Central memory CD8-positive, alpha-beta T cell (primary cell): ENCODE results near the gene ABCC3.

Experiments used
- ATAC-seq: fragments of 150-1000 bp; cut with Tn5 transposase; replicated peaks from 2 replicates; pipeline ENCODE4 v1.10.0; 2022; ENCODE audit warnings: mild to moderate bottlenecking, moderate FRiP score, moderate number of reproducible peaks; ENCODE audit not compliant: poor library complexity, severe bottlenecking; ENCODE audit errors: extremely low read depth
- DNase-seq, 2 donors: peaks; one replicate each; pipeline ENCODE4 v3.0.0; 2021; ENCODE audit warnings: low spot score in 2 of 2
- H3K27ac Mint-ChIP-seq: one replicate; pipeline ENCODE4 v1.8.0; 2022; ENCODE audit warnings: low read depth, mild to moderate bottlenecking, moderate library complexity, mixed read lengths
- H3K27me3 Mint-ChIP-seq: one replicate; pipeline ENCODE4 v1.8.0; 2022; ENCODE audit warnings: mixed read lengths
- H3K36me3 Mint-ChIP-seq: one replicate; pipeline ENCODE4 v1.8.0; 2022; ENCODE audit warnings: mild to moderate bottlenecking, moderate library complexity, mixed read lengths; ENCODE audit not compliant: insufficient read depth
- H3K4me1 Mint-ChIP-seq: one replicate; pipeline ENCODE4 v1.8.0; 2022; ENCODE audit warnings: mixed read lengths
- H3K4me3 Mint-ChIP-seq: one replicate; pipeline ENCODE4 v1.8.0; 2022; ENCODE audit warnings: mild to moderate bottlenecking, moderate library complexity, mixed read lengths
- H3K9me3 Mint-ChIP-seq: one replicate; pipeline ENCODE4 v1.8.0; 2022; ENCODE audit warnings: mixed read lengths

The ABCC3 gene

GRCh38 chr17:50684288-50684611 is 49.6 kb downstream of the ABCC3 start:
- no peaks in the 10 kb centered on the region for H3K9me3 Mint-ChIP-seq
- H3K27ac Mint-ChIP-seq = no peak overlapping the region
- peaks cover 53% of the 10 kb centered on the region for H3K27me3 Mint-ChIP-seq
- H3K4me1 Mint-ChIP-seq = peaks cover 11% of the 10 kb centered on the region
- DNase-seq (no peak), ATAC-seq (no peak)
- H3K36me3 Mint-ChIP-seq = no peaks in the 10 kb centered on the region
- no peak overlapping the region for H3K4me3 Mint-ChIP-seq

DNA sequence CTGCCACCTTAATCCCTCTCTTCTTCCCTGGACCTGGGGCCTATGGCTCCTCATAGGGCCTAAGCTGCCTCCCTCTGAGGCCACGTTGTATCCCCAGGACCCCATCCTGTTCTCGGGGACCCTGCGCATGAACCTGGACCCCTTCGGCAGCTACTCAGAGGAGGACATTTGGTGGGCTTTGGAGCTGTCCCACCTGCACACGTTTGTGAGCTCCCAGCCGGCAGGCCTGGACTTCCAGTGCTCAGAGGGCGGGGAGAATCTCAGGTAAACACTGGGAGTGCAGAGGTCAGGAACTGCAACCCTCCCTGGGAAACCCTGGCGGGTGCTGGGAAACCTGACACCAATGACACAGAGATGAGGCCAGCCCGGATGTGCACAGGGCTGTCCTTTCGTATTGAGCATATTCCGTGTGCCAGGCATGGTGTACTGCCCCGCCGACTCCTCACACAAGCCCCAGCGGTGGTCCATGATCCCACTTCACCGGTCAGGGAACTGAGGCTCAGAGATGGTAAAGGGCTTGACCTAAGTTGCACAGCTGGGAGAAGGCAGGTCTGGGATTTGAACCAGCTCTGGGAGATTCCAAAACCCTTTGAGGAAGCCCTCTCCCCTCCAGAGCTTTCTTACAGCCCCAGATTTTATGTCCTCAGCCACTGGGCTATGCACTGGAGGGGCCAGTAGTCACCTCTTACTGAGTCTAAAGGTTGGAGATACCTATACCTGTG is 50.1 kb downstream of the ABCC3 start:
- no peak overlapping the region for H3K4me3 Mint-ChIP-seq
- H3K4me1 Mint-ChIP-seq = peaks cover 11% of the 10 kb centered on the region
- no peaks in the 10 kb centered on the region for H3K36me3 Mint-ChIP-seq
- H3K27me3 Mint-ChIP-seq = peaks cover 47% of the 10 kb centered on the region
- DNase-seq = no peak
- no peaks in the 10 kb centered on the region for H3K9me3 Mint-ChIP-seq
- ATAC-seq = no peak
- H3K27ac Mint-ChIP-seq = no peak overlapping the region

DNA sequence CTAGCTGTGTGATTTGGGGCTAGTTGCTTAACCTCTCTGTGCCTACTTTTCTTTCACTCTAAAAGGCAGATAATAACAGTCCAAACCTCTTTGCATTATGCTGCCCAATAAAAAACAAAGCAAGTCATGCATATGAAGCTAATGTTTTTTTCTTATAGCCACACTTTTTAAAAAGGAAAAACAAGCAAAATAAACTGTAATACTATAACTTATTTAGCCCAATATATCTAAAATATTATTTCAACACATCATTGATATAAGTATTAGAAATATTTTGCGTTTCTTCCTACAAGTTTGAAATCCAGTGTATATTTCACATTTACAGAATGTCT is 50.6 kb downstream of the ABCC3 start:
- Mint-ChIP-seq H3K36me3 (no peaks in the 10 kb centered on the region), H3K9me3 (no peaks in the 10 kb centered on the region), H3K27ac (no peak overlapping the region), H3K4me3 (no peak overlapping the region), H3K27me3 (peaks cover 42% of the 10 kb centered on the region), H3K4me1 (peaks cover 11% of the 10 kb centered on the region)
- no peak for ATAC-seq
- no peak for DNase-seq

- Mint-ChIP-seq H3K9me3 (no peaks in the 10 kb centered on the region), H3K27me3 (peaks cover 36% of the 10 kb centered on the region), H3K36me3 (no peaks in the 10 kb centered on the region), H3K4me3 (no peak overlapping the region), H3K27ac (no peak overlapping the region), H3K4me1 (peaks cover 11% of the 10 kb centered on the region)
- DNase-seq = no peak
- no peak for ATAC-seq
Measured at GRCh38 chr17:50685691-50686493, 51.2 kb downstream of the ABCC3 start.

DNA sequence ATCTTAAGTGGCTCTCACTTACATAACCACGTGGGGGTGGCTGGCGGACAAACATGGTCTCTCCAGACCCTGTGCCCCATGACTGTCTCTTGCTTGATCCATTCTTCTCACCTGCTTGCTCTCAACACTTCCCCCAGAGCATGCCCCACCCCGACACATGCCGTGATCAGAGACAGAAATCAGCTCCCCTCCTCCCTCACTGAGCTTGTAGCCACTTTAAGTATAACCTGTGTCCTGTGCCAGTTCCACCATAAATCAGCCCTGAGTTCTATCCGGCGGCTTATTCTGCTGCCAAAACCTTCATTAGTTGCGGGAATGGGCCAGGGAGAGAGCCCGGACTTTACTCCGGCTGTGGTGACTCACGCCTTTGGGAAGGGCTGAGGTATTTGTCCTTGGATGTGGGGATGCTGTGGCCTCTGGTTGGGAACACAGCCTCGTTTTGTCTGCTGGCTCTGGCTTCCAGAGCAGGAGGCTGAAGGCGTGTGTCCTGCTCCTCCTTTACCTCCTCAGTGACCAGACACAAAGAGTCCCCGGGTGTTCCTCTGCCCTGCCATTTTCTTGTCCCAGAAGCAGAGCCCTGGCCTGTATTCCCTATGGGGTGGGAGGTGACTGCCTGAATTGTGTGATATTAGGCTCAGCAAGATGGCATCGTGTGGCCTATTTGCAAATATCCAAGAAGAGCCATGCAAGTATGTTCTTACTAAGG is 52.0 kb downstream of the ABCC3 start:
- Mint-ChIP-seq H3K36me3 (peaks cover 2% of the 10 kb centered on the region), H3K27me3 (peaks cover 29% of the 10 kb centered on the region), H3K9me3 (no peaks in the 10 kb centered on the region), H3K4me3 (no peak overlapping the region), H3K4me1 (peaks cover 4% of the 10 kb centered on the region), H3K27ac (no peak overlapping the region)
- DNase-seq (no peak), ATAC-seq (no peak)

DNA sequence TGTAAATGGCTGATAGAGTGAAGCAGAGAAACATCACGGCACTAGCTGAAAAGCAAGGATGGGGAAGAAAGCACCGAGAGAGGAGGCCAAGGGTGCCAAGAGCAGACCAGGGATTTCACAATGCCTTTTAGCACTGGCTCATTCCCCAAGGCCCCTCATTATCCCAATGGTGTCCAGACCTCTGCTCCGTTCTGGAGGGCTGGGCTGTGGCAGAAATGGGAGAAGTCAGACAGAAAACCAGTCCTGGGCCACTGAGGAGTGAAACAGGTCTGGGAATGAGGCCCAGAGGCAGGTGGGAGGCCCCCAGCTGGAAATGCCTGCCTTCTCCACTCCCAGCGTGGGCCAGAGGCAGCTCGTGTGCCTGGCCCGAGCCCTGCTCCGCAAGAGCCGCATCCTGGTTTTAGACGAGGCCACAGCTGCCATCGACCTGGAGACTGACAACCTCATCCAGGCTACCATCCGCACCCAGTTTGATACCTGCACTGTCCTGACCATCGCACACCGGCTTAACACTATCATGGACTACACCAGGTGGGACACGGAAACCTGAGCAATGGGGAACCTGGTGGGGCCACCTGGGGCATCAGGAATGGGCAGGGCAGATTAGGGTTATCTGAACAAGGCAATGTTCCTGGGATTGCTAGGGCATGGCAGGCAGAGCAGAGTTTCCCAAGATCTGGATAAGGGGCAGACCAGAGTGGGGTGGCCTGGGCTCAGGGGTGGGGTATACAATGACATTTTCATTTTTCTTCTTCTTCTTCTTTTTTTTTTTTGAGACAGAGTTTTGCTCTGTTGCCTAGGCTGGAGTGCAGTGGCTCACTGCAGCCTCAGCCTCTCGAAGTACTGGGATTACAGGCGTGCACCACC is 52.8 kb downstream of the ABCC3 start:
- Mint-ChIP-seq H3K27me3 (peaks cover 21% of the 10 kb centered on the region), H3K36me3 (peaks cover 6% of the 10 kb centered on the region), H3K27ac (no peak overlapping the region), H3K9me3 (no peaks in the 10 kb centered on the region), H3K4me1 (no peaks in the 10 kb centered on the region), H3K4me3 (no peak overlapping the region)
- ATAC-seq = no peak
- no peak for DNase-seq

GRCh38 chr17:50688245-50688644 is 53.6 kb downstream of the ABCC3 start:
- DNase-seq (no peak), ATAC-seq (no peak)
- Mint-ChIP-seq H3K27me3 (peaks cover 13% of the 10 kb centered on the region), H3K4me1 (no peaks in the 10 kb centered on the region), H3K36me3 (peaks cover 6% of the 10 kb centered on the region), H3K9me3 (no peaks in the 10 kb centered on the region), H3K27ac (no peak overlapping the region), H3K4me3 (no peak overlapping the region)

DNA sequence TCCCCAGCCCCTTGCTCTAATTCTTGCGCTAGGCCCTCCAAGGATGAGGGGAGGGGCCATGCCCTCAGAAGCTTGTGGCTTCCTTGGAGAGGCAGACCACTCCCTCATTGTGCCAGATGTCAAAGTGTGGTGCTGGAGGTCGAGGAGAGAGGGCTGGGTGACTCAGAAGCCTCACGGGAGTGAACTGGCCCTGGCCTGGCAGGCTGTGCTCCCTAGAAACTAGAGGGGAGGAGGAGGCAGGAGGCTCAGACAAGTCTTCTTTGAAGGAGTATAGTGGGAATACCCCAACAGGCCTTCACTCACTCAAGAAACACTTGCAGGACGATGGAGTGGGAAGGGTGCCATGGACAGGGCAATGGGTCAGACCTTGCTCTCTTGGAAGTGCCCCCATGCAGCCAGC is 54.6 kb downstream of the ABCC3 start:
- H3K27ac Mint-ChIP-seq = no peak overlapping the region
- H3K27me3 Mint-ChIP-seq = peaks cover 13% of the 10 kb centered on the region
- H3K4me1 Mint-ChIP-seq = no peaks in the 10 kb centered on the region
- no peaks in the 10 kb centered on the region for H3K9me3 Mint-ChIP-seq
- no peak overlapping the region for H3K4me3 Mint-ChIP-seq
- DNase-seq (no peak), ATAC-seq (no peak)
- peaks cover 9% of the 10 kb centered on the region for H3K36me3 Mint-ChIP-seq

DNA sequence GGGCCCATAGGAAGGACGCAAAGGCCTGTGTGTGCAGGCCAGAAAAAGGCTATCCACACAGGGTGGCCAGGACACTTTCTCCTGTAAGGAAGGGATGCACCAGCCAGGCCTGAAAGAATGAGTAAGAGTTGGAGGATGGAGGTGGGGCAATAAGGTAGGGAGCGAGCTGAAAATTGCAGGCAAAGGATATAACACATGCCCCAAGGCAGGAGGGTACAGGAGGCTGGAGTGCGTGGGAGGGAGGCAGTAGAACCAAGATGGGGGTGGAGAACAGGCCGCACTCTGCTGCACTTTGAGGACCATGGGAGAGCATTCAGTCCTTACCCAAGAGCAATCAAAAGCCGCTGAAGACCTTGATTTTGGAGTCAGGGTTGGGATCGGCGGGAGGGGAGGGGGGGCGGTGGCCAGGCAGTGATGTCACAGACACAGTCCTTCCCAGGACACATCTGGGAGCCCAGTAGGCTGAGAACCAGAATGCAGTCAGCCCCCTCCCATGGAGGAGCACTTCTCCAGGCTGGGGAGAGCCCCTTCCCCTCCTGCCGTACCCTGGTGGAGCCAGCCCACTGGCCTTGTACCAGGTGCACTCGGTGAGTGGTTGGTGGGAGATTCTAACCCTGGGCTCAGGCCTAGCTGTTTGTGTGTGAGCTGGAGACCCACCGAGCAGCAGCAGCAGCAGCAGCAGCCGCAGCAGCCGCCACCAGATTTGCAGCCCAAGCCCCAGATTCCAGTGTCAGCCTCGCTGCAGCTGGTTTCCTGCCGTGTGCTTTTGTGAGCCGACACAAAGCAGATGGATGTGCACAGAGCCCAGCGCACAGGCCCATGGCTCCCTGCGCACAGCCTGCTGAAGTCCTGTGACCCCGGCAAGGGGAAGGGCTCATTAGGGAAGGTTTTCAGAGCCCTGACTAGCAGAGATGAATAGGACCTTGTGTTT is 55.5 kb downstream of the ABCC3 start:
- H3K4me1 Mint-ChIP-seq = peaks cover 2% of the 10 kb centered on the region
- H3K36me3 Mint-ChIP-seq = peaks cover 12% of the 10 kb centered on the region
- no peak for DNase-seq
- no peak overlapping the region for H3K4me3 Mint-ChIP-seq
- no peaks in the 10 kb centered on the region for H3K9me3 Mint-ChIP-seq
- ATAC-seq = no peak
- H3K27ac Mint-ChIP-seq = no peak overlapping the region
- peaks cover 13% of the 10 kb centered on the region for H3K27me3 Mint-ChIP-seq

DNA sequence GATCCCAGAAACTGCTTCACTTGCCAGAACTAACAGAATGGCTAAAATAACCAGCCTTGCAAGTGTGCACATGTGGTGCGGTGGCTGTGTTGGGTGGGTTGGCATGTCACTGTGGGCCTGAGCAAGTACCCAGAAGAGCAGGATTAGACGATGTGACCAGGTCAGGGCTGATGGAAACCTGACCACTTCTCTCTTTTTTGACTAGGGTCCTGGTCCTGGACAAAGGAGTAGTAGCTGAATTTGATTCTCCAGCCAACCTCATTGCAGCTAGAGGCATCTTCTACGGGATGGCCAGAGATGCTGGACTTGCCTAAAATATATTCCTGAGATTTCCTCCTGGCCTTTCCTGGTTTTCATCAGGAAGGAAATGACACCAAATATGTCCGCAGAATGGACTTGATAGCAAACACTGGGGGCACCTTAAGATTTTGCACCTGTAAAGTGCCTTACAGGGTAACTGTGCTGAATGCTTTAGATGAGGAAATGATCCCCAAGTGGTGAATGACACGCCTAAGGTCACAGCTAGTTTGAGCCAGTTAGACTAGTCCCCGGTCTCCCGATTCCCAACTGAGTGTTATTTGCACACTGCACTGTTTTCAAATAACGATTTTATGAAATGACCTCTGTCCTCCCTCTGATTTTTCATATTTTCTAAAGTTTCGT is 56.3 kb downstream of the ABCC3 start:
- DNase-seq (no peak), ATAC-seq (no peak)
- peaks cover 10% of the 10 kb centered on the region for H3K27me3 Mint-ChIP-seq
- H3K36me3 Mint-ChIP-seq = peaks cover 18% of the 10 kb centered on the region
- no peak overlapping the region for H3K27ac Mint-ChIP-seq
- no peak overlapping the region for H3K4me3 Mint-ChIP-seq
- peaks cover 6% of the 10 kb centered on the region for H3K4me1 Mint-ChIP-seq
- H3K9me3 Mint-ChIP-seq = no peaks in the 10 kb centered on the region
